ENCODE data around the gene CHURC1. TPM values are rescaled to one million over a fixed set of nuclear protein-coding genes. Genes with fewer than 3 reads are reported as not detected.
A peak's percentile ranks its signal among the peaks of the same experiment; 100 is the strongest.

The CHURC1 gene
- total RNA-seq, 4 donors from 2014 or later: 53.6 to 113 (median 81.9) TPM

- ATAC-seq (ENCODE audit: low FRiP score) (peak; percentile 75), DNase-seq (ENCODE audit: low spot score) (no peak)
- TF ChIP-seq CTCF (IDR thresholded peaks at IDR 0.05): no peak
Observed at GRCh38 chr14:64880221-64881121, 33.8 kb upstream of the CHURC1 start.

GRCh38 chr14:64885559-64885958 lies 28.7 kb upstream of the CHURC1 start:
- no peak for TF ChIP-seq CTCF (IDR thresholded peaks at IDR 0.05)
- DNase-seq (ENCODE audit: low spot score) (no peak), ATAC-seq (ENCODE audit: low FRiP score) (no peak)

- ATAC-seq (ENCODE audit: low FRiP score) (no peak), DNase-seq (ENCODE audit: low spot score) (no peak)
- no peak for TF ChIP-seq CTCF (IDR thresholded peaks at IDR 0.05)
Observed at GRCh38 chr14:64889352-64889751, 24.9 kb upstream of the CHURC1 start.

GRCh38 chr14:64891173-64891838 lies 22.9 kb upstream of the CHURC1 start:
- no peak for ATAC-seq (ENCODE audit: low FRiP score)
- no peak for DNase-seq (ENCODE audit: low spot score)
- TF ChIP-seq CTCF (IDR thresholded peaks at IDR 0.05): no peak

GRCh38 chr14:64891839-64892375 lies 22.3 kb upstream of the CHURC1 start:
- no peak for TF ChIP-seq CTCF (IDR thresholded peaks at IDR 0.05)
- ATAC-seq (ENCODE audit: low FRiP score): peak; percentile 64
- DNase-seq (ENCODE audit: low spot score): no peak

GRCh38 chr14:64899958-64900357 lies 14.3 kb upstream of the CHURC1 start:
- DNase-seq (ENCODE audit: low spot score) (no peak), ATAC-seq (ENCODE audit: low FRiP score) (peak; percentile 79)
- no peak for TF ChIP-seq CTCF (IDR thresholded peaks at IDR 0.05)

Measured in omental fat pad (tissue), 4 donors.